ENCODE data around the gene CEBPG.

Gene CEBPG

GRCh38 chr19:33407140-33407551, 33.6 kb downstream of the CEBPG start:
- no peak for DNase-seq

GRCh38 chr19:33407716-33408115, 34.2 kb downstream of the CEBPG start:
- DNase-seq = no peak

- DNase-seq = no peak
Measured at GRCh38 chr19:33408116-33408515, 34.6 kb downstream of the CEBPG start.

GRCh38 chr19:33408538-33409434, 35.3 kb downstream of the CEBPG start:
- DNase-seq = no peak

- DNase-seq = no peak
Measured at GRCh38 chr19:33409906-33410685, 36.6 kb downstream of the CEBPG start.

GRCh38 chr19:33410915-33411401, 37.4 kb downstream of the CEBPG start:
- DNase-seq = no peak

- no peak for DNase-seq
Measured at GRCh38 chr19:33411621-33412180, 38.2 kb downstream of the CEBPG start.

GRCh38 chr19:33412601-33413425, 39.3 kb downstream of the CEBPG start:
- no peak for DNase-seq

- no peak for DNase-seq
Measured at GRCh38 chr19:33413426-33413725, 39.9 kb downstream of the CEBPG start.

- DNase-seq = no peak
Measured at GRCh38 chr19:33413868-33414666, 40.6 kb downstream of the CEBPG start.

GRCh38 chr19:33414667-33415605, 41.4 kb downstream of the CEBPG start:
- DNase-seq = no peak

- peak; percentile 61 for DNase-seq
Measured at GRCh38 chr19:33416307-33417215, 43.1 kb downstream of the CEBPG start.

- DNase-seq = no peak
Measured at GRCh38 chr19:33417751-33418150, 44.2 kb downstream of the CEBPG start.

- no peak for DNase-seq
Measured at GRCh38 chr19:33418461-33418860, 45.0 kb downstream of the CEBPG start.

- DNase-seq = no peak
Measured at GRCh38 chr19:33418871-33419787, 45.6 kb downstream of the CEBPG start.

- DNase-seq = no peak
Measured at GRCh38 chr19:33419788-33420130, 46.2 kb downstream of the CEBPG start.

GRCh38 chr19:33420821-33421220, 47.3 kb downstream of the CEBPG start:
- DNase-seq = no peak

- DNase-seq = no peak
Measured at GRCh38 chr19:33421368-33421767, 47.9 kb downstream of the CEBPG start.
